GM21529 (cell line): ENCODE results near the gene PYGO2.
A peak's percentile ranks its signal among the peaks of the same experiment; 100 is the strongest.

Source experiments
- ATAC-seq: cut with Tn5 transposase; IDR thresholded peaks from one replicate; pipeline ENCODE4 v1.9.1; 2021; ENCODE audit not compliant: unreplicated experiment

The PYGO2 gene

GRCh38 chr1:154944401-154945159, 17.0 kb downstream of the PYGO2 start:
- ATAC-seq, result no peak

- no peak for ATAC-seq
Observed at GRCh38 chr1:154943649-154944400, 17.8 kb downstream of the PYGO2 start.

- ATAC-seq, result no peak
Observed at GRCh38 chr1:154941333-154942013, 20.1 kb downstream of the PYGO2 start.

- no peak for ATAC-seq
Observed at GRCh38 chr1:154940651-154941194, 20.9 kb downstream of the PYGO2 start.

GRCh38 chr1:154940213-154940560, 21.4 kb downstream of the PYGO2 start:
- ATAC-seq, result no peak

GRCh38 chr1:154938604-154939399, 22.8 kb downstream of the PYGO2 start:
- no peak for ATAC-seq

- ATAC-seq, result no peak
Observed at GRCh38 chr1:154937988-154938386, 23.6 kb downstream of the PYGO2 start.

GRCh38 chr1:154937085-154937987, 24.2 kb downstream of the PYGO2 start:
- ATAC-seq, result peak; percentile 48

- peak; percentile 69 for ATAC-seq
Observed at GRCh38 chr1:154936555-154937084, 25.0 kb downstream of the PYGO2 start, which contains the start of gene PMVK. Gene PMVK (minus strand): TSS chr1:154936719. CDS start chr1:154936685, 34 bp downstream.

GRCh38 chr1:154935749-154936554, 25.6 kb downstream of the PYGO2 start:
- ATAC-seq, result no peak

- ATAC-seq, result no peak
Observed at GRCh38 chr1:154934358-154934948, 27.1 kb downstream of the PYGO2 start.

GRCh38 chr1:154931940-154932487, 29.6 kb downstream of the PYGO2 start:
- ATAC-seq, result no peak

GRCh38 chr1:154926201-154926600, 35.4 kb downstream of the PYGO2 start:
- ATAC-seq, result no peak

- no peak for ATAC-seq
Observed at GRCh38 chr1:154925335-154926170, 36.0 kb downstream of the PYGO2 start.

- ATAC-seq, result no peak
Observed at GRCh38 chr1:154923695-154924094, 37.9 kb downstream of the PYGO2 start.

- no peak for ATAC-seq
Observed at GRCh38 chr1:154913273-154913672, 48.3 kb downstream of the PYGO2 start.

- no peak for ATAC-seq
Observed at GRCh38 chr1:154912755-154913154, 48.8 kb downstream of the PYGO2 start.
